WTC11 (cell line): ENCODE results near the gene TEX14.

Experiments used
- CREB1 ChIP-seq: sonication (generic); formaldehyde crosslinking; IDR thresholded peaks from 2 replicates; pipeline ENCODE4 v1.8.0; 2023; ENCODE audit warnings: mild to moderate bottlenecking, missing genetic modification reagents
- CTCF ChIP-seq: fragments of 200-600 bp; IDR thresholded peaks from 2 replicates; pipeline ENCODE4 v1.8.0; 2022; ENCODE audit warnings: antibody characterized with exemption
- E2F4 ChIP-seq: sonication (generic); formaldehyde crosslinking; IDR thresholded peaks from 2 replicates; pipeline ENCODE4 v1.8.1; 2022; ENCODE audit warnings: low read depth, mild to moderate bottlenecking, moderate library complexity, missing genetic modification reagents, borderline replicate concordance
- ELF4 ChIP-seq: sonication (generic); formaldehyde crosslinking; IDR thresholded peaks from 2 replicates; pipeline ENCODE4 v1.8.1; 2022; ENCODE audit warnings: low read depth, mild to moderate bottlenecking, moderate library complexity, missing genetic modification reagents
- JUN ChIP-seq: sonication (generic); formaldehyde crosslinking; IDR thresholded peaks from 2 replicates; pipeline ENCODE4 v1.8.0; 2023; ENCODE audit warnings: mild to moderate bottlenecking, missing genetic modification reagents
- MAX ChIP-seq: sonication (generic); formaldehyde crosslinking; IDR thresholded peaks from 2 replicates; pipeline ENCODE4 v1.8.0; 2022; ENCODE audit warnings: mild to moderate bottlenecking, missing genetic modification reagents
- MYBL2 ChIP-seq: sonication (generic); formaldehyde crosslinking; IDR thresholded peaks from 2 replicates; pipeline ENCODE4 v1.8.1; 2023; ENCODE audit warnings: mild to moderate bottlenecking, moderate library complexity, missing genetic modification reagents
- NR2C2 ChIP-seq: sonication (generic); formaldehyde crosslinking; IDR thresholded peaks from 2 replicates; pipeline ENCODE4 v1.8.0; 2022; ENCODE audit warnings: mild to moderate bottlenecking, missing genetic modification reagents
- NR3C1 ChIP-seq: sonication (generic); formaldehyde crosslinking; conservative IDR thresholded peaks from 2 replicates; pipeline ENCODE4 v1.8.1; 2023; ENCODE audit warnings: low read depth, mild to moderate bottlenecking, missing genetic modification reagents
- PRDM15 ChIP-seq: sonication (generic); formaldehyde crosslinking; IDR thresholded peaks from 2 replicates; pipeline ENCODE4 v1.8.0; 2022; ENCODE audit warnings: missing genetic modification reagents
- TCF7 ChIP-seq: sonication (generic); formaldehyde crosslinking; IDR thresholded peaks from 2 replicates; pipeline ENCODE4 v1.8.0; 2022; ENCODE audit warnings: mild to moderate bottlenecking, low read depth, missing genetic modification reagents, moderate library complexity
- ZNF396 ChIP-seq: fragments of 250-450 bp; sonication (Bioruptor Pico); IDR thresholded peaks from 2 replicates; pipeline ENCODE4 v1.8.0; 2021; ENCODE audit warnings: mild to moderate bottlenecking, moderate library complexity, borderline replicate concordance

- TF ChIP-seq CTCF (no peak), ELF4 (CRISPR knock-in tag) (no peak), NR2C2 (CRISPR knock-in tag) (no peak), NR3C1 (CRISPR knock-in tag) (no peak), JUN (no peak), ZNF396 (CRISPR knock-in tag) (no peak), CREB1 (CRISPR knock-in tag) (no peak), MAX (CRISPR knock-in tag) (no peak), TCF7 (CRISPR knock-in tag) (no peak), PRDM15 (CRISPR knock-in tag) (no peak), MYBL2 (CRISPR knock-in tag) (no peak), E2F4 (CRISPR knock-in tag) (no peak)
These were observed 123.6 kb downstream of the TEX14 start for GRCh38 chr17:58568044-58568799.
